SK-N-MC (cell line): Measurements from ENCODE around the gene SLC22A17.

Experiments
- EZH2 ChIP-seq: fragments of 200-600 bp; sonication (generic); IDR thresholded peaks from one replicate; pipeline ENCODE4 v1.6.1; 2017; ENCODE audit warnings: antibody characterized with exemption
- FOXP2 ChIP-seq: optimal IDR thresholded peaks from 2 replicates; pipeline ENCODE3; 2011; ENCODE audit warnings: mild to moderate bottlenecking, moderate library complexity; ENCODE audit not compliant: insufficient read depth; ENCODE audit errors: extremely low read length, control extremely low read depth
- POLR2AphosphoS5 ChIP-seq: IDR thresholded peaks from 2 replicates; pipeline ENCODE4 v1.6.1; 2012; ENCODE audit warnings: mild to moderate bottlenecking, low read depth, low read length, borderline replicate concordance

DNA sequence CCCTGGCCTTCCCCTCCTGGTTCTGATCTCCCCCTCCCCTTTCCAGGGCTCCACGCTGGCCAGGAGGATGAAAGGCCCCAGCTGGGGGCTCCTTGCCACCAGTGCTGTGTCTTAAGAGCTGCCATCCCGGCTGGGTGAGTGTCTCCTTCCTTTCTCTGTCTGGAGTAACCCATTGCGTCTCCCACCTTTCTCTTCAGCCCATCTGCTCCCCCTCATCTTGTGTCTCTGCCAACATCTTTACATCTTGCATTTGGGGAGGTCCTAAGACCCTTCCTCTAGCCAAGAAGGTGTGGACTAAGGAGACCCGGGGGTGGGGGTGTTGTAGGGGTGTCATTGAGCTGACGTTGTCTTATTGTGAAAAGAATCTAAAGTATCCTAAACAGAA lies 45.5 kb downstream of the SLC22A17 start:
- no peak for TF ChIP-seq FOXP2
- no peak for TF ChIP-seq EZH2
- no peak for TF ChIP-seq POLR2AphosphoS5
